BE2C (cell line): Measurements from ENCODE around the gene USP33. TPM values are rescaled to one million over a fixed set of nuclear protein-coding genes. Genes with fewer than 3 reads are reported as not detected.
A peak's percentile ranks its signal among the peaks of the same experiment; 100 is the strongest.

Source experiments
- DNase-seq: peaks from one replicate; pipeline ENCODE4 v3.0.0-alpha.2; 2020
- H3K27me3 ChIP-seq: fragments of 250-450 bp; sonication (Bioruptor Pico); 2 replicates; pipeline ENCODE4 v1.5.1; 2020; ENCODE audit warnings: mild to moderate bottlenecking
- H3K36me3 ChIP-seq: fragments of 250-450 bp; sonication (Bioruptor Pico); 2 replicates; pipeline ENCODE4 v1.5.1; 2020; ENCODE audit warnings: mild to moderate bottlenecking
- H3K4me1 ChIP-seq: fragments of 250-450 bp; sonication (Bioruptor Pico); 2 replicates; pipeline ENCODE4 v1.5.1; 2020
- H3K4me3 ChIP-seq: 2 replicates; pipeline ENCODE4 v1.5.1; 2011; ENCODE audit warnings: low read depth, low read length
- H3K9me3 ChIP-seq: fragments of 250-450 bp; sonication (Bioruptor Pico); 2 replicates; pipeline ENCODE4 v1.5.1; 2020
- CTCF ChIP-seq: IDR thresholded peaks from 2 replicates; pipeline ENCODE4 v1.5.1; 2012; ENCODE audit warnings: mild to moderate bottlenecking, low read depth, low read length
- polyA plus RNA-seq: library from polyadenylated mRNA; unstranded; fragments of >200 nt; gene quantifications from one replicate; pipeline ENCODE4 v1.2.1, GENCODE V29; 2012; ENCODE audit warnings: low read depth, missing spikeins; ENCODE audit not compliant: insufficient read length, insufficient read depth

The USP33 gene
- 9.3 TPM for polyA plus RNA-seq

GRCh38 chr1:77759071-77760028 is at the start of gene USP33:
Gene USP33 (minus strand): TSS chr1:77759852. CDS start chr1:77741697, 18,155 bp downstream.
- H3K4me1 ChIP-seq = no peaks in the 10 kb centered on the region
- DNase-seq = peak; percentile 85
- TF ChIP-seq CTCF = no peak
- no peaks in the 10 kb centered on the region for H3K9me3 ChIP-seq
- no peaks in the 10 kb centered on the region for H3K27me3 ChIP-seq
- no peaks in the 10 kb centered on the region for H3K36me3 ChIP-seq
- peak within 1 kb of the TSS; percentile 73 for H3K4me3 ChIP-seq

DNA sequence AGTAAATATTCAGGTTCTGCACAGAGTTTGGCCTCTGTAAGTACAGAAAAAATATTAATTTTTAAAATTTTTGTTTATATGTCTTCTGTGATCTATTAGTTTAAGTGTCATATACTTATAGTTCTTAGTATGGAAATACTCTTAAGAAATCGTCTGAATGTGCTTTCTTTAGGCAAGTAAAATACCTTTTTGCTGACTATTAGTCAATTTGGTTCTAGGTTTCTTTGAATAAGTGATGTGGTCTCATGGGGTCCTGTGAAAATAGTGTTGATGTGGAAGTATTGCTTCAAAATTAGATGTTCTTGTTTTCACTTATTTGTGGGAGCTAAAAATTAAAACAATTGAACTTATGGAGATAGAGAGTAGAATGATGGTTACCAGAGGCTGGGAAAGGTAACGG is 43.7 kb upstream of the USP33 start:
- H3K27me3 ChIP-seq = no peaks in the 10 kb centered on the region
- H3K36me3 ChIP-seq = no peaks in the 10 kb centered on the region
- H3K4me3 ChIP-seq = no peak overlapping the region
- H3K9me3 ChIP-seq = no peaks in the 10 kb centered on the region
- H3K4me1 ChIP-seq = no peaks in the 10 kb centered on the region
- no peak for DNase-seq
- TF ChIP-seq CTCF = no peak

DNA sequence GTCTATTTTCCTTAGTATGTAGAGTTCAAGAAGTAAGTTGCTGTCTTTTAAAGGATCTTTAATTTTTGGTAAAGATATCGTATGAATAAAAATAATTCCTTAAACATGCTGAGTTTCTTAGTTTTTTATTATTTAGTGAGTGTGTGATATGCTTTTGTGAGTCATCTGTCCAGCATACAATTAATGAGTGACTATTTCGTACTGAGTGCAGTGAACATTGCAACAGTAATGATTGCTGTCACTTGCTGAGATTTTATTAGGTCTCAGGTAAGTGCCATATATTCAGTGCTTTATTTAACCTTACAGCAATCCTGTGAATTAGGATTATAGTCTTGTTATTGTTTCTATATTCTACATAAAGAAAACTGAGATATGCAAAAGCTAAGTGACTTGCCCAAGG is 42.4 kb upstream of the USP33 start:
- TF ChIP-seq CTCF = no peak
- H3K4me1 ChIP-seq = no peaks in the 10 kb centered on the region
- no peaks in the 10 kb centered on the region for H3K9me3 ChIP-seq
- no peaks in the 10 kb centered on the region for H3K27me3 ChIP-seq
- H3K4me3 ChIP-seq = no peak overlapping the region
- DNase-seq = no peak
- H3K36me3 ChIP-seq = no peaks in the 10 kb centered on the region

DNA sequence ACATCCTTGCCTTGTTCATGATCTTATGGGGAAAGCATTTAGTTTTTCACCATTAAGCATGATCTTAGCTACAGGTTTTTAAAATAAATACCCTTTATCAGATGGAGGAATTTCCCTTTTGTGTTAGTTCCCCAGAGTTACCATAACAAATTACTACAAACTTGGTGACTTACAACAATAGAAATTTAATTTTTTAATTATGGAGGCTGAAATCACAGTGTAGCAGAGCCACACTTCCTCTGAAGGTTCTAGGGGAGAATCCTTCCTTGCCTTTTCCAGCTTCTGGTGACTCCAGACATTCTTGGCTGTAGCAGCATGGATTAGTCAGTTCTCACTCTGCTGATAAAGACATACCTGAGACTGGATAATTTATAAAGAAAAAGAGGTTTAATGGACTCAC is 38.3 kb upstream of the USP33 start:
- Histone ChIP-seq H3K9me3 (no peaks in the 10 kb centered on the region), H3K4me3 (no peak overlapping the region), H3K27me3 (no peaks in the 10 kb centered on the region), H3K36me3 (no peaks in the 10 kb centered on the region), H3K4me1 (no peaks in the 10 kb centered on the region)
- TF ChIP-seq CTCF = no peak
- no peak for DNase-seq

- no peak for DNase-seq
- H3K4me1 ChIP-seq = no peaks in the 10 kb centered on the region
- no peaks in the 10 kb centered on the region for H3K27me3 ChIP-seq
- H3K36me3 ChIP-seq = no peaks in the 10 kb centered on the region
- H3K4me3 ChIP-seq = no peak overlapping the region
- H3K9me3 ChIP-seq = no peaks in the 10 kb centered on the region
- TF ChIP-seq CTCF = no peak
Observed at GRCh38 chr1:77796695-77797405, 37.2 kb upstream of the USP33 start.
